ENCODE measurements around the gene OR51F1.
"Not testable (repeated sequence)": the region's sequence is repeated elsewhere in the genome, so short reads cannot be mapped to it uniquely, and the experiment has no call there.

Gene OR51F1

GRCh38 chr11:4769838-4770237 is at the start of gene OR51F1:
Gene OR51F1 (minus strand): TSS chr11:4769938. CDS start chr11:4769938, 0 bp downstream.
- DNase-seq: no peak

GRCh38 chr11:4809246-4809645 is 39.5 kb upstream of the OR51F1 start:
- no peak for DNase-seq

GRCh38 chr11:4808476-4808875 is 38.7 kb upstream of the OR51F1 start:
- no peak for DNase-seq

- DNase-seq: no peak
Observed at GRCh38 chr11:4804280-4804679, 34.5 kb upstream of the OR51F1 start, which contains the start of gene OR52R1. Gene OR52R1 (minus strand): TSS chr11:4804380. CDS start chr11:4804380, 0 bp downstream.

- not testable (repeated sequence) for DNase-seq
Observed at GRCh38 chr11:4801316-4801715, 31.6 kb upstream of the OR51F1 start.

GRCh38 chr11:4798427-4799183 is 28.9 kb upstream of the OR51F1 start:
- DNase-seq: no peak

GRCh38 chr11:4797206-4797605 is 27.5 kb upstream of the OR51F1 start:
- DNase-seq: no peak

GRCh38 chr11:4782454-4782853 is 12.7 kb upstream of the OR51F1 start:
- no peak for DNase-seq

- DNase-seq: no peak
Observed at GRCh38 chr11:4768094-4768493, 1.6 kb downstream of the OR51F1 start.

GRCh38 chr11:4766420-4767043 is 3.2 kb downstream of the OR51F1 start:
- no peak for DNase-seq

GRCh38 chr11:4763096-4763495 is 6.6 kb downstream of the OR51F1 start:
- no peak for DNase-seq

- no peak for DNase-seq
Observed at GRCh38 chr11:4751201-4751600, 18.5 kb downstream of the OR51F1 start.

- DNase-seq: no peak
Observed at GRCh38 chr11:4748438-4748837, 21.3 kb downstream of the OR51F1 start.

GRCh38 chr11:4740735-4741134 is 29.0 kb downstream of the OR51F1 start:
- DNase-seq: no peak

GRCh38 chr11:4727171-4727570 is 42.6 kb downstream of the OR51F1 start:
- no peak for DNase-seq

- DNase-seq: not testable (repeated sequence)
Observed at GRCh38 chr11:4722616-4723534, 46.9 kb downstream of the OR51F1 start.

Measured in activated CD8-positive, alpha-beta memory T cell treated with anti-CD3 and anti-CD28 coated beads for 24 hours (primary cell).